IPS-11a (cell line): Measurements from ENCODE around the gene TMED9.
A peak's percentile ranks its signal among the peaks of the same experiment; 100 is the strongest.

Source experiments
- H3K4me3 ChIP-seq: one replicate; pipeline ENCODE4 v1.5.1; 2013; ENCODE audit warnings: low read depth, low read length, control low read depth

Gene TMED9

DNA sequence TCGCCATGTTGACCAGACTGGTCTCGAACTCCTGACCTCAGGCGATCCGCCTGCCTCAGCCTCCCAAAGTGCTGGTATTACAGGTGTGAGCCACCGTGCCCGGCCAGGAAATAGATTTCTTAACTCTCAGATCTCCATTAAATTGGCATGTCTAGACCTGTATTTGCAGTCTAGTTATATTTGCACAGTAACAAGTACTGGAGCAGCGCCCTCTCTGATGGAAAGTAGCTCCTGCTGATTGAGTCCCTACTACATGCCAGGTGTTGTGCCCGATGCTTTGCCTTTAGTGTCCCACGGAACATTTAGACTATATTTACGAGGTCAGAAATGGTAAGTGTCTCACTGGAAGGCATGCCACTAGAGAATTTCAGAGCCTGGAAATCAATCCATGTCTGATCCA, 15.8 kb upstream of the TMED9 start:
- no peak overlapping the region for H3K4me3 ChIP-seq

GRCh38 chr5:177578316-177578715, 13.7 kb upstream of the TMED9 start:
- H3K4me3 ChIP-seq: no peak overlapping the region

GRCh38 chr5:177588413-177588909, 3.5 kb upstream of the TMED9 start:
- no peak overlapping the region for H3K4me3 ChIP-seq

DNA sequence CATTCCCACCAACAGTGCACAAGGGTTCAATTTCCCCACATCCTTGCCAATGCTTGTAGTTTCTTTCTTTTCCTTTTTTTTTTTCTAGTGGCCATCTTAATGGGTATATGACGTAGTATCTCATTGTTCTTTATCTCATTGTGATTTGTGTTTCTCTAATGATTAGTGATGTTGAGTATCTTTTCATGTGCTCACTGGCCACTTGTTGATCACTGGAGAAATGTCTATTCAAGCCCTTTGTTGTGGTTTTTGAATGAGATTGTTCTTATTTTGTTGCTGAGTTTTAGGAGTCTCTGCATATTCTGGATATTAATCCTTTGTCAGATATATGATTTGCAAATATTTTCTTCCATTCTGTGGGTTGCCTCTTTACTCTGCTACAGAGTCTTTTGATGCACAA, 1.6 kb upstream of the TMED9 start:
- no peak overlapping the region for H3K4me3 ChIP-seq

GRCh38 chr5:177591690-177592009, 353 bp upstream of the TMED9 start:
- H3K4me3 ChIP-seq: peak overlapping the region; percentile 30

GRCh38 chr5:177592905-177593304, 902 bp downstream of the TMED9 start:
- peak overlapping the region; percentile 87 for H3K4me3 ChIP-seq

DNA sequence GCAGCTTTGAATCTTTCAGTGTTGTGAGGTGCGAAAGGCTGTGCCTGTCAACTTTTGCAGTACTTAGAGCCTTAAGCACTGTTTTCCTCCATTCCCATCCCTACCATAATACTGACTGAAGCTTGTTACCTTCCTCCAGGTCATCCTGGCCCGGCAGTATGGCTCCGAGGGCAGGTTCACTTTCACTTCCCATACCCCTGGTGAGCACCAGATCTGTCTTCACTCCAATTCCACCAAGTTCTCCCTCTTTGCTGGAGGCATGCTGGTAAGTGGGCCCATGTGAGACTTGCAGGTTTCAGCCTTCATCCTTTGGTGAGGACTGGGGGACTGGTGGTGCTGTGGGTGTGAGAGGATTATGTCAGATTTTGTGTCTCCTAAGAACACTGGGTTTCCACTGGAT, 1.5 kb downstream of the TMED9 start:
- H3K4me3 ChIP-seq: no peak overlapping the region

DNA sequence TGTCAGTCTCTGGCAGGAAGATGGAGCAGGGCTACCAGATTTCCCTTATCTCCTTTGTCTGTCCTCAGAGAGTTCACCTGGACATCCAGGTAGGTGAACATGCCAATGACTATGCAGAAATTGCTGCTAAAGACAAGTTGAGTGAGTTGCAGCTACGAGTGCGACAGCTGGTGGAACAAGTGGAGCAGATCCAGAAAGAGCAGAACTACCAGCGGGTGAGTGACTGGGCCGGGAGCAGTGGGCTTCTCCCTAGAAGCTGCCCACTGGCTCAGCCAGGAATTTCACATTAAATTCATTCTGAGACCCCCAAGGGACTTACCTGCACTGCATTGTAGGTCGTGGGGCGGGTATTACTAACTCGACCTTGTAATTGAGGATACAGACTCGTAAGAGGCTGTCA, 2.1 kb downstream of the TMED9 start:
- no peak overlapping the region for H3K4me3 ChIP-seq

- no peak overlapping the region for H3K4me3 ChIP-seq
Observed at GRCh38 chr5:177595026-177595585, 3.1 kb downstream of the TMED9 start.

DNA sequence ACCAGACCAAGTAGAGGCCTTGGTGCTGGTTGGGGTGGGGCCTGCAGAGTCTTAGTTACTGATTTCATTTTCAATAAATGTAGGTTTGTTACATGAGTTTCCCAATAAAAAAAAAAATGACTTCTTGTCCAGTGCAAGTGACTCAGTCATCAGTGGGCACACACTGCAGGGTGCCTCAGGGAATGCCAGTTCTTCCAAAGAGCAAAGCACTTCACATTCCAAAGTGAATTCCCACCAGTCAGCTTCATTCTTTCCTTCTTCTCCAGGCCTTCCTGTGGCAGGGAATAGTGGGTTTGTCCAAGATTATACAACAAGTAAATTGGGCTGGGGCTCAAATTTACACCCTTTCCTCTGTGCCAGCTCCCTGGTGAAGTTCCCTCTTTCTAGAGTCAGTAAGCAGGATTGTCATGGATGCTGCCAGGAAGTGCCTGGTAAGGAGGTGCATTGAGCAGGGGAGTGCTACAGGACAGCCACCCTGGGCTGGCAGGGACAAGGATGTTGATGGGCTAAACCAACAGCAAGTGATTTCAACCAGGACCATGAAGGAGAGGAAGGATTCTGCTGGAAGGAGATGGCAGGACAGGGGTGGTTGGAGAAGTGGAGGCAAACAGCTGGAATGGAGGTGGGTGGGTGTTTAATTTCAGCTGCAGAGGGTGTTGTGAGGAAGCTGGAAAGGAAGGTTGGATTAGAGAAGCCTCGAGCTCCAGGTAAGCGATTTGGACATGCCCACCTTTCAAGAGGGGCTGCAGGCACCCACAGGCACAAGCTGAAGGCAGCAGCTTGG, 4.2 kb downstream of the TMED9 start:
- H3K4me3 ChIP-seq: no peak overlapping the region

GRCh38 chr5:177596775-177597238, 4.8 kb downstream of the TMED9 start:
- H3K4me3 ChIP-seq: no peak overlapping the region

DNA sequence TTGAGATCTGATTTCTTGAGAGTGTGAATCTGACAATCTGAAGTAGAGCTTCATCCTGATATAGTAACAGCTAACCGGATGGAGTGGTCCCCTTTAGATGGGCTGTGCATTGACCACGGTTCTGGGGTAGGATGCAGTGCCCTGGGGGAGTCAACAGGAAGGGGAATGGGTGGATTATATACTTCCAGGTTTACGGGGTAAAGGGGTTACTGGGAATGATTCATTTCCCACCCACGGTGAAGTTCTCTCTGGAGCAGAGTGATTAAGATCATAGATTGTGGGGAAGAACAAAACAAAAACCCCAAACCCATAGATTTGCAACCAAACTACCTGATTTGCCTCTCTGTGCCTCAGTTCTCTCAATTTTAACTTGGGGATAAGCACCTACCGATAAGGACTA, 6.5 kb downstream of the TMED9 start:
- H3K4me3 ChIP-seq: no peak overlapping the region

DNA sequence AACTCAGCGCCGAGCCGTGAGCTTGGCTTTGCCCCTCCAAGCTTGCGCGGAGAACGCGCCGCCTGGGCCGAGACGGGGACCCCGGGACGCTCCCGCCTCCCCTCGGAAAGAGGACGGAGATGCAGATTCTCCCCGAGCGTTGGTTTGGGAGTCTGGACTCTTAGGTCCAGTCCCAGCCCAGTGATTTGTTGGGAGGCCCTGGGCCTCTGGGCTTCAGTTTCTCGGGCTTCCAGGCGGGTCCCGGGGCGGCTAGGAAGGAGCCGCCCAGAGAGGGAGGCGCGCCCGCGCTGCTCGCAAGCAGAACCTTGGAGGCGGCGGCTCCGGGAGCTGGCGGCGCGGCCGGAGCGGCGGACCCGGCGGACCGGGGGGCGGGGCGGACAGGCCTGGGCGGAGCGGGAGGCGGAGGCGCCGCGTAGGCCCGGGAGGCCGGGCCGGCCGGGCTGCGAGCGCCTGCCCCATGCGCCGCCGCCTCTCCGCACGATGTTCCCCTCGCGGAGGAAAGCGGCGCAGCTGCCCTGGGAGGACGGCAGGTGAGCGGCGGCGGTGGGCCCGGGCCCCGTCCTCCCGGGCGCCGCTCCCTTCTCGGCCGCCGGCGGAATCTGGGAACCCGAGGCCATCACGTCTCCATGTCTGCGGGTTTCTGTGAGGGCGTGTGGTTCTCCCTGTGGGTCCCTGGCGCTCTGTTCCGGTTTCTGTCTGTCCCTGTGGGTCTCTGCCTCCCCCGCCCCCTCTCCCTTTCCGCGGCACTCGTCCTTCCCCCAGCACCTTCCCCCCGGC, 7.9 kb downstream of the TMED9 start, which contains the start of gene B4GALT7:
TSS of gene B4GALT7 (plus strand) at position 402 of the 777 bp plus-strand sequence. CDS start at position 481, 79 bp downstream.
- peak within 1 kb of the TSS; percentile 90 for H3K4me3 ChIP-seq

DNA sequence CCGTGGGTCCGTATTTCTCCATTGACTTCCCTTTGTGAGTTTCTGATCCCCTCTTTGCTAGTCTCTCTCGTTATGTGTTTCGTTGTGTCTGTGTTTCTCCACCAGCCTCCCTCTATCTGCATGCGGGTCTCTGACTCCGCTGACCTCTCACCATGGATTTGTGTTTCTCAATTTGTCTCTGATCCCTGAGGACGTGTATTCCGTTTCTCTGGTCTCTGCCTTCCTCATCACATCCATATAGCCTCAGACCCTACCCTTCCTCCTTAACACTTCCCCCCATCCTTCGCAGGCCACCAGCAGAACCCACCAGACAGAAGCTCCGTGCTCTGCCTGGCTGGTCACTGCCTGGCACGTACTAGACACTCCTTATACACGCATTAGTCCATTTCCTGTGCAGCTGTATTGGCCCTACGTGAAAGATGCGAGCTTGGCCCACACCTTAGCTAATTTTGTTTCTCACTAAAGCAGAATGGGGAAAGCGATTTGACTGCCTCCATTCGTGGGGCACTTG, 8.6 kb downstream of the TMED9 start:
- H3K4me3 ChIP-seq: peak overlapping the region; percentile 90

GRCh38 chr5:177601126-177601525, 9.1 kb downstream of the TMED9 start:
- H3K4me3 ChIP-seq: no peak overlapping the region

DNA sequence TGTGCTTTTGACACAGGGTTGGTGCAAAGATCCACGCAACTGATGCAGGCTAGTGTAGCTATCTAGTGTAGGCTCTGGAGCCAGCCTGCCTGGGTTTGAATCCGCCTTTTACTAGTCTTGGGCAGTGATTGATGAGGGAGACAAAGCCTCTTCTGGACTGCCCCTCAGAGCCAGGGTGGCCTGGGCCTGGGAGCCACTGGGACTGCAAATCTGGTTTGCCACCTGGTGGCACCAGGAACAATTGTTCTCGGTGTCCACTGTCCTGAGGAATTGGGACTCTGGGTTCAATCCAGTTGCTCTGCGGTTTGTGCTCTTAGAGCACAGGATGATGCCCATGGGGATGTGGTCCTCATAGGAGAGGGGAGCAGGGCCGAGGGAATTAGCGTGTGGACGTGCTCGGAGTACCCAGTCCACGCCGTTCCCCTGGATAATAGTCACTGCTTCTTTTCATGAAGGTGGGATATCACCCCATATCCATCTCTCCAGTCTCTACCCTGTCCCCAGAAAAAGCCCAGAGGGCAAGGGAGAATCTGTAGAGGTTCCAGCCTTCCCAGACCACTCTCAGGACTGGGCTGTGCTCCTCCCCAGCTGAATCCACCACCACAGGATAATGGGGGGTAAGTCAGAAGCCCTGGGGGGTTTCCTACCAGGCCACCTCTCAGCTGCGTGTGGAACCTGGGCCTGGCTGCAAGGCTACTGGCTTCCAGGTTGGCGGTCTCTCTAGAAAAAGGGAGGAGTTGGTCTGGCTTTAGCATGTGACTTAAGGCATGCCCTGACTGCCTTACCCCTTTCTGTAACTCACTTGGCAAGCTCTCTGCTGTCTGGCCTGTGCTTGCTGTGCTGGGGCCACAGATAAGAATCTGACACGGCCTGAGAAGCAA, 9.8 kb downstream of the TMED9 start:
- no peak overlapping the region for H3K4me3 ChIP-seq

- no peak overlapping the region for H3K4me3 ChIP-seq
Observed at GRCh38 chr5:177602458-177602830, 10.4 kb downstream of the TMED9 start.

GRCh38 chr5:177603631-177604030, 11.6 kb downstream of the TMED9 start:
- H3K4me3 ChIP-seq: no peak overlapping the region

GRCh38 chr5:177604116-177604521, 12.1 kb downstream of the TMED9 start:
- no peak overlapping the region for H3K4me3 ChIP-seq

DNA sequence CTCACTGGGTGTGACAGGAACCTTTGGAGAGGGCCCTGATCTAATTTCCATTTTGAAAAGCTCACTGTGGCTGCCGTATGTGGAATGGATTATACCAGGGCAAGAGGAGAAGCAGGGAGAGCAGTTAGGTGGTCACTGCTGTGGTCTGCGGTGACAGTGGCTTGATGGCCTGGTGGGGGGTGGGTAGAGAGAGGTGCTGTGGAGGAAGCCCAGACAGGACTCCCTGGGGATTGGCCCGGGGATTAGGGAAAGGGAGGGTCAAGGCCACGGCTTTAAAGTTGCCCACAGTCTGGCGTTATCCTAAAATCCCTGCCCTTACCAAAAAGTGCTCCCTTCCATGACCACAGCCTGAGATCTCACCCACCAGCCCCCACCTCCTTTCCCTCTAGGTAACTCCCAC, 12.7 kb downstream of the TMED9 start:
- H3K4me3 ChIP-seq: no peak overlapping the region

GRCh38 chr5:177605078-177605477, 13.1 kb downstream of the TMED9 start:
- H3K4me3 ChIP-seq: no peak overlapping the region
